Right atrium auricular region (tissue), 2 donors: ENCODE measurements around the gene NVL. TPM values are rescaled to one million over a fixed set of nuclear protein-coding genes. Genes with fewer than 3 reads are reported as not detected.

Experiments
- DNase-seq: peaks from one replicate; pipeline ENCODE4 v3.0.0-alpha.2; 2019; ENCODE audit warnings: low spot score
- H3K27ac ChIP-seq, 2 donors: fragments of 200-600 bp; sonication (generic); 1 replicate in 1 of 2; 2 replicates in 1 of 2; pipeline ENCODE4 v1.5.1; 2016 to 2019
- H3K27me3 ChIP-seq, 2 donors: fragments of 200-600 bp; sonication (generic); one replicate each; pipeline versions ENCODE4 v1.5.1 to v1.6.0; 2017 to 2019
- H3K36me3 ChIP-seq: fragments of 200-600 bp; sonication (generic); one replicate; pipeline ENCODE4 v1.5.1; 2016
- H3K4me1 ChIP-seq, 2 donors: fragments of 200-600 bp; sonication (generic); one replicate each; pipeline versions ENCODE4 v1.5.1 to v1.6.0; 2017 to 2019
- H3K4me3 ChIP-seq, 2 donors: fragments of 200-600 bp; sonication (generic); 1 replicate in 1 of 2; 2 replicates in 1 of 2; pipeline ENCODE4 v1.5.1; 2017 to 2019; ENCODE audit warnings: mild to moderate bottlenecking in 1 of 2, moderate library complexity in 1 of 2
- H3K9me3 ChIP-seq, 2 donors: fragments of 200-600 bp; sonication (generic); one replicate each; pipeline ENCODE4 v1.5.1; 2019
- CTCF ChIP-seq, 2 donors: fragments of 200-600 bp; sonication (generic); IDR thresholded peaks; one replicate each; pipeline ENCODE4 v1.5.1; 2019; ENCODE audit warnings: antibody characterized with exemption in 2 of 2
- total RNA-seq, 2 donors: library from RNA; depleted of rRNA; stranded (reverse); fragments of >200 nt; gene quantifications; one replicate each; pipeline ENCODE4 v1.1.0, GENCODE V29; 2016

Gene NVL
- total RNA-seq, 2 donors from 2014 or later = 7.5 to 8.3 TPM

- H3K27me3 ChIP-seq = no peaks in the 10 kb centered on the region
- H3K9me3 ChIP-seq = no peaks in the 10 kb centered on the region
- no peak overlapping the region for H3K4me3 ChIP-seq
- H3K4me1 ChIP-seq = no peaks in the 10 kb centered on the region
- no peak overlapping the region for H3K27ac ChIP-seq
- no peak for TF ChIP-seq CTCF (IDR thresholded peaks at IDR 0.05)
- DNase-seq = no peak
- peaks cover 14% of the 10 kb centered on the region for H3K36me3 ChIP-seq
These were observed 67.5 kb downstream of the NVL start for GRCh38 chr1:224262373-224263054.

- TF ChIP-seq CTCF (IDR thresholded peaks at IDR 0.05) = no peak
- no peak overlapping the region for H3K4me3 ChIP-seq
- no peak overlapping the region for H3K27ac ChIP-seq
- no peak for DNase-seq
- no peaks in the 10 kb centered on the region for H3K9me3 ChIP-seq
- H3K27me3 ChIP-seq = no peaks in the 10 kb centered on the region
- H3K36me3 ChIP-seq = no peaks in the 10 kb centered on the region
- no peaks in the 10 kb centered on the region for H3K4me1 ChIP-seq
These were observed 70.0 kb downstream of the NVL start for GRCh38 chr1:224259986-224260385.

DNA sequence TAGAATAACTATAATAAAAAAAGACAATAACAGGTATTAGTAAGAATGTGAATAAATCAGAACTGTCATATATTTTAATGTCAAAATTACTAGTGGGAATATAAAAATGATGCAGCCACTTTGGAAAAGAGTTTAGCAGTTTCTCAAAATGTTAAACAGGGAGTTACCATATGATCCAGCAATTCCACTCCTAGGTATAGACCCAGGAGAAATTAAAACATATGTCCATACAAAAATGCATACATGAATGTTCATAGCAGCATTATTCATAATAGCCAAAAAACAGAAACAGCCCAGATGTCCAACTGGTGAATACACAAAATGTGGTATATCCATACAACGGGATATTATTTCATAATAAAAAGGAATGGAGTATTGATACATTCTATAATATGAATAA lies 71.6 kb downstream of the NVL start:
- Histone ChIP-seq H3K27me3 (no peaks in the 10 kb centered on the region), H3K9me3 (no peaks in the 10 kb centered on the region)

GRCh38 chr1:224256640-224257039 lies 73.3 kb downstream of the NVL start:
- DNase-seq = no peak
- Histone ChIP-seq H3K4me3 (no peak overlapping the region), H3K36me3 (no peaks in the 10 kb centered on the region), H3K9me3 (no peaks in the 10 kb centered on the region), H3K4me1 (no peaks in the 10 kb centered on the region), H3K27ac (no peak overlapping the region), H3K27me3 (no peaks in the 10 kb centered on the region)
- TF ChIP-seq CTCF (IDR thresholded peaks at IDR 0.05) = no peak

More for the DNA sequence above, 71.6 kb downstream of the NVL start:
- TF ChIP-seq CTCF (IDR thresholded peaks at IDR 0.05) = no peak
- DNase-seq = no peak
- no peak overlapping the region for H3K27ac ChIP-seq
- no peaks in the 10 kb centered on the region for H3K36me3 ChIP-seq
- H3K4me3 ChIP-seq = no peak overlapping the region
- H3K4me1 ChIP-seq = no peaks in the 10 kb centered on the region

- no peak for TF ChIP-seq CTCF (IDR thresholded peaks at IDR 0.05)
- H3K4me1 ChIP-seq = no peaks in the 10 kb centered on the region
- no peak overlapping the region for H3K27ac ChIP-seq
- no peak overlapping the region for H3K4me3 ChIP-seq
- no peak for DNase-seq
- H3K27me3 ChIP-seq = no peaks in the 10 kb centered on the region
- H3K9me3 ChIP-seq = no peaks in the 10 kb centered on the region
- H3K36me3 ChIP-seq = peaks cover 10% of the 10 kb centered on the region
These were observed 76.3 kb downstream of the NVL start for GRCh38 chr1:224253721-224254120.

- Histone ChIP-seq H3K4me3 (no peak overlapping the region), H3K36me3 (peaks cover 22% of the 10 kb centered on the region), H3K4me1 (no peaks in the 10 kb centered on the region), H3K9me3 (no peaks in the 10 kb centered on the region), H3K27ac (no peak overlapping the region), H3K27me3 (no peaks in the 10 kb centered on the region)
- TF ChIP-seq CTCF (IDR thresholded peaks at IDR 0.05) = no peak
- DNase-seq = no peak
These were observed 77.5 kb downstream of the NVL start for GRCh38 chr1:224252479-224252878.
